K562 (cell line): Measurements from ENCODE around the gene SYCP3. TPM values are rescaled to one million over a fixed set of nuclear protein-coding genes. Genes with fewer than 3 reads are reported as not detected.

Experiments used
- EP300 ChIP-seq: IDR thresholded peaks from 2 replicates; pipeline ENCODE4 v1.6.1; 2012; ENCODE audit warnings: low read length, improper control_type of control experiment
- RREB1 ChIP-seq: fragments of 250-450 bp; sonication (Bioruptor Pico); IDR thresholded peaks from 2 replicates; pipeline ENCODE4 v1.4.0; 2020
- polyA plus RNA-seq, 8 experiments: library from polyadenylated mRNA; depleted of rRNA in 4 of 8; stranded (reverse) in 5 of 8; unstranded in 3 of 8; fragments of >200 nt; fragmentation: Nextera tagmentation in 2 of 8; fragmentation: Illumina TruSeq in 1 of 8; extraction: Ambion mirVana in 2 of 8; extraction: Trizol in 1 of 8; gene quantifications; 2 replicates each; pipeline versions ENCODE4 v1.2.1 to v1.2.3, GENCODE V29; 2011 to 2014; ENCODE audit warnings: inconsistent platforms in 1 of 8, missing spikeins in 1 of 8
- total RNA-seq, 7 experiments: library from RNA; depleted of rRNA in 6 of 7; stranded (reverse); fragments of >200 nt in 6 of 7; fragmentation: Illumina TruSeq in 2 of 7; extraction: Trizol in 2 of 7; gene quantifications; 2 replicates each; pipeline versions ENCODE4 v1.2.1 to v1.2.3, GENCODE V29; 2011 to 2021; ENCODE audit warnings: low replicate concordance in 1 of 7
- TF ChIP-seq, protein P1 (sequence below), 2 experiments: fragments of 450-650 bp; formaldehyde crosslinking in 1 of 2; IDR thresholded peaks; 2 replicates each; pipeline versions ENCODE4 v1.4.0 to v1.6.1; 2014 to 2020; ENCODE audit warnings: mild to moderate bottlenecking in 2 of 2, borderline replicate concordance in 1 of 2, low read depth in 1 of 2

Gene SYCP3
- total and polyA plus RNA-seq, 9 of the 15 experiments (the other 6 are each of a cell fraction or from before 2014, with no cell fraction given): 0.11 to 0.25 (median 0.22) TPM; not detected in 4

DNA sequence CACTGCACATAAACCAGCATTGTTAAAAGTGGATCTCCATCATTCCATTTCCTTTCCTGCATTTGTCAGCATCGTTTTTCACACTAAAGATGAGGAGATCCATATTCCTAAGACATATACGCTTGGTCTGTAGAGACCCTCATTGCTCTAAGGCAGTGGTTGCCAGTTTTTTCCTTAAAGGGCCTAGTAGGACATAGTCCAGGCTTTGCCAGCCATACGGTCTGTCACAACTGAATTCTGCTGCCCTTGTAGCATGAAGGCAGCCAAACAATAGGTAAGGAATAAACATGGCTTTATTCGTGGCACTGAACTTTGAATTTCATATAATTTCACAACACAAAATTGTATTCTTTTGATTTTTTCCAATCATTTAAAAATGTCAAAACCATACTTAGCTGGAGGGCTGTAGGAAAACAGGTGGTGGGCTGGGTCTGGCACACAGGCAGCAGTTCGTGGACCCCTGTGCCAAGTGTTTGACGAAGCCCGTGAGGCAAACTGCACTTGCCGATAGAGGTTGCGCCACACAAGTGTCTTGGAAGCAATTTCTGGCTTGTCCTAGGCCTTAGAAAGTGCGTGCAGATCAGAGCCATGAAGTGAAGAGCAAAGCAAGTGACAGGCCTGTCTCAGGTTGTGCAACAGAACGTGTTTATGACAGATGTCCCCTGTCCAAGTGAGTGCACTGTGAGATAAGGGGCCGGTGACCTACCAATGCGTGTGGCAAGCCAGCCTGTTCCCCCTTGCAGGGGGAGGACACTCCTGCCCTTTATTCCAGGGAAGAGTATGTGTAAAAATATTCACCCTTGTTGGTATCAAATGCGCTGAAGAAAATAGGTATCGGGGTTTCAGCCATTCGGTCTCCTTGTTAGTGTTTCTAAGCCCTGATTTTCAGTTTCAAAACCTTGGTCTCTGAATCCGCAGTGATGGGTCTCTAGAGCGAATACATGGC lies 42.7 kb downstream of the SYCP3 start (continued):
- TF ChIP-seq, protein P1, sequence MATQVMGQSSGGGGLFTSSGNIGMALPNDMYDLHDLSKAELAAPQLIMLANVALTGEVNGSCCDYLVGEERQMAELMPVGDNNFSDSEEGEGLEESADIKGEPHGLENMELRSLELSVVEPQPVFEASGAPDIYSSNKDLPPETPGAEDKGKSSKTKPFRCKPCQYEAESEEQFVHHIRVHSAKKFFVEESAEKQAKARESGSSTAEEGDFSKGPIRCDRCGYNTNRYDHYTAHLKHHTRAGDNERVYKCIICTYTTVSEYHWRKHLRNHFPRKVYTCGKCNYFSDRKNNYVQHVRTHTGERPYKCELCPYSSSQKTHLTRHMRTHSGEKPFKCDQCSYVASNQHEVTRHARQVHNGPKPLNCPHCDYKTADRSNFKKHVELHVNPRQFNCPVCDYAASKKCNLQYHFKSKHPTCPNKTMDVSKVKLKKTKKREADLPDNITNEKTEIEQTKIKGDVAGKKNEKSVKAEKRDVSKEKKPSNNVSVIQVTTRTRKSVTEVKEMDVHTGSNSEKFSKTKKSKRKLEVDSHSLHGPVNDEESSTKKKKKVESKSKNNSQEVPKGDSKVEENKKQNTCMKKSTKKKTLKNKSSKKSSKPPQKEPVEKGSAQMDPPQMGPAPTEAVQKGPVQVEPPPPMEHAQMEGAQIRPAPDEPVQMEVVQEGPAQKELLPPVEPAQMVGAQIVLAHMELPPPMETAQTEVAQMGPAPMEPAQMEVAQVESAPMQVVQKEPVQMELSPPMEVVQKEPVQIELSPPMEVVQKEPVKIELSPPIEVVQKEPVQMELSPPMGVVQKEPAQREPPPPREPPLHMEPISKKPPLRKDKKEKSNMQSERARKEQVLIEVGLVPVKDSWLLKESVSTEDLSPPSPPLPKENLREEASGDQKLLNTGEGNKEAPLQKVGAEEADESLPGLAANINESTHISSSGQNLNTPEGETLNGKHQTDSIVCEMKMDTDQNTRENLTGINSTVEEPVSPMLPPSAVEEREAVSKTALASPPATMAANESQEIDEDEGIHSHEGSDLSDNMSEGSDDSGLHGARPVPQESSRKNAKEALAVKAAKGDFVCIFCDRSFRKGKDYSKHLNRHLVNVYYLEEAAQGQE (IDR thresholded peaks at IDR 0.05; ENCODE audit: borderline replicate concordance): no peak
- TF ChIP-seq, protein P1 (CRISPR knock-in tag; IDR thresholded peaks at IDR 0.05; ENCODE audit: low read depth): no peak
- TF ChIP-seq RREB1 (CRISPR knock-in tag) (no peak; the same call in 1 of the 2 replicates), EP300 (peak; percentile 90)
